ENCODE results near the gene ZNF526.

DNA sequence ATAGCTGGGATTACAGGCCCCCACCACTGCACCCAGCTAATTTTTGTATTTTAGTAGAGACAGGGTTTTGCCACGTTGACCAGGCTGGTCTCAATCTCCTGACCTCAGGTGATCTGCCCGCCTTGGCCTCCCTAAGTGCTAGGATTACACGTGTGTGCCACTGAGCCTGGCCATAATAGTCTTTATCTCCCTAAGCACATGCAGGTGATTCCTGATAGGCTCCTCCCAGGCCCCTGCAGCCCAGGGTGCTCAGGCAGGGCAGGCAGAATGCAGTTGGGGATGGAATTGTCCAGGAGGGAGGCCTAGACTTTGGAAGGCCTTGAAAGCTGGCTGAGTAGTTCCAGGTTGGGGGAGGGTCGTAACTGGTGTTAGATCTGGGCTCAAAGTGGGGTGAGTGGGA is 8.5 kb downstream of the ZNF526 start:
- no peak for TF ChIP-seq POLR2AphosphoS5 (IDR thresholded peaks at IDR 0.05; ENCODE audit: low read depth, low read length)
- no peak for TF ChIP-seq TAF1 (IDR thresholded peaks at IDR 0.05; ENCODE audit: borderline replicate concordance, insufficient read depth, low read length)
- no peak for TF ChIP-seq REST (IDR thresholded peaks at IDR 0.05; ENCODE audit: insufficient read depth in 1 of 2, low read depth in 2 of 2, low read length in 2 of 2)

Data from PFSK-1 (cell line).